Measurements from ENCODE around the gene AFG1L.

- no peak for TF ChIP-seq CTCF (conservative IDR thresholded peaks at IDR 0.05; ENCODE audit: low read length)
- TF ChIP-seq EZH2phosphoT487 (IDR thresholded peaks at IDR 0.05; ENCODE audit: borderline replicate concordance), result no peak
Measured at GRCh38 chr6:108434222-108434621, 139.4 kb downstream of the AFG1L start.

Measured in Loucy (cell line).